ENCODE data around the gene MAML2.

The MAML2 gene

GRCh38 chr11:96342961-96343711 lies at the start of gene MAML2:
Gene MAML2, minus strand, starts transcription at chr11:96343195. Its CDS starts 1,300 bp downstream, at chr11:96341895.
- TF ChIP-seq CTCF (IDR thresholded peaks at IDR 0.05; ENCODE audit: low read depth, low read length, missing control alignments): peak; percentile 90
- DNase-seq (ENCODE audit: low read depth): peak; percentile 78

GRCh38 chr11:96391698-96392307 lies 48.8 kb upstream of the MAML2 start:
- TF ChIP-seq CTCF (IDR thresholded peaks at IDR 0.05; ENCODE audit: low read depth, low read length, missing control alignments): no peak
- no peak for DNase-seq (ENCODE audit: low read depth)
- no peak overlapping the region for H3K4me3 ChIP-seq (ENCODE audit: low read depth, low read length)

More at GRCh38 chr11:96342961-96343711, at the start of gene MAML2:
- peak within 1 kb of the TSS; percentile 69 for H3K4me3 ChIP-seq (ENCODE audit: low read depth, low read length)

- DNase-seq (ENCODE audit: low read depth): no peak
- no peak for TF ChIP-seq CTCF (IDR thresholded peaks at IDR 0.05; ENCODE audit: low read depth, low read length, missing control alignments)
- H3K4me3 ChIP-seq (ENCODE audit: low read depth, low read length): peak overlapping the region; percentile 89
Observed at GRCh38 chr11:96390488-96390792, 47.4 kb upstream of the MAML2 start.

- no peak for TF ChIP-seq CTCF (IDR thresholded peaks at IDR 0.05; ENCODE audit: low read depth, low read length, missing control alignments)
Observed at GRCh38 chr11:96389720-96390487, 46.9 kb upstream of the MAML2 start, which contains the start of the genes CCDC82 and JRKL. Gene CCDC82, minus strand, starts transcription at chr11:96389912. Its CDS starts 5,165 bp downstream, at chr11:96384747. Gene JRKL, plus strand, starts transcription at chr11:96390013. Its CDS starts 637 bp downstream, at chr11:96390650.

GRCh38 chr11:96388891-96389719 lies 46.1 kb upstream of the MAML2 start:
- no peak for TF ChIP-seq CTCF (IDR thresholded peaks at IDR 0.05; ENCODE audit: low read depth, low read length, missing control alignments)
- no peak for DNase-seq (ENCODE audit: low read depth)
- peak overlapping the region; percentile 89 for H3K4me3 ChIP-seq (ENCODE audit: low read depth, low read length)

More at GRCh38 chr11:96389720-96390487, 46.9 kb upstream of the MAML2 start, which contains the start of the genes CCDC82 and JRKL:
- peak within 1 kb of the TSS; percentile 89 for H3K4me3 ChIP-seq (ENCODE audit: low read depth, low read length)
- DNase-seq (ENCODE audit: low read depth): peak; percentile 75

GRCh38 chr11:96385187-96385586 lies 42.2 kb upstream of the MAML2 start:
- DNase-seq (ENCODE audit: low read depth): no peak
- no peak overlapping the region for H3K4me3 ChIP-seq (ENCODE audit: low read depth, low read length)
- no peak for TF ChIP-seq CTCF (IDR thresholded peaks at IDR 0.05; ENCODE audit: low read depth, low read length, missing control alignments)

Measured in GM12864 (cell line).